Gastrocnemius medialis (tissue), 4 donors: ENCODE results near the gene XXYLT1. TPM values are rescaled to one million over a fixed set of nuclear protein-coding genes. Genes with fewer than 3 reads are reported as not detected.

Experiments used
- ATAC-seq, 2 donors: fragments of 150-250 bp; one replicate each; pipeline ENCODE4 v1.9.1; 2016
- DNase-seq, 2 donors: peaks; one replicate each; pipeline ENCODE4 v3.0.0-alpha.2; 2019
- H3K27ac ChIP-seq, 4 donors: fragments of 200-600 bp; sonication (generic); 1 replicate in 1 of 4; 2 replicates in 3 of 4; pipeline ENCODE4 v1.5.1; 2016 to 2018; ENCODE audit warnings: mild to moderate bottlenecking in 2 of 4, moderate library complexity in 1 of 4
- H3K27me3 ChIP-seq, 3 donors: fragments of 200-600 bp; sonication (generic) in 2 of 3; 1 replicate in 1 of 3; 2 replicates in 2 of 3; pipeline versions ENCODE4 v1.5.1 to v1.6.0; 2016 to 2019; ENCODE audit warnings: mild to moderate bottlenecking in 1 of 3, moderate library complexity in 1 of 3
- H3K36me3 ChIP-seq, 2 donors: fragments of 200-600 bp; sonication (generic) in 1 of 2; one replicate each; pipeline ENCODE4 v1.5.1; 2017 to 2018
- H3K4me1 ChIP-seq, 2 donors: fragments of 200-600 bp; sonication (generic) in 1 of 2; one replicate each; pipeline ENCODE4 v1.5.1; 2016 to 2017; ENCODE audit warnings: mild to moderate bottlenecking in 2 of 2
- H3K4me3 ChIP-seq, 4 donors: fragments of 200-600 bp; sonication (generic) in 3 of 4; 1 replicate in 1 of 4; 2 replicates in 3 of 4; pipeline ENCODE4 v1.5.1; 2016 to 2019; ENCODE audit warnings: mild to moderate bottlenecking in 2 of 4
- H3K9me3 ChIP-seq, 3 donors: fragments of 200-600 bp; sonication (generic) in 2 of 3; 1 replicate in 1 of 3; 2 replicates in 2 of 3; pipeline ENCODE4 v1.5.1; 2016 to 2019
- CTCF ChIP-seq, 5 experiments: fragments of 450-650 bp in 3 of 5; fragments of 200-600 bp in 2 of 5; sonication (generic) in 2 of 5; IDR thresholded peaks in 4 of 5; conservative IDR thresholded peaks in 1 of 5; 1 replicate in 4 of 5; 2 replicates in 1 of 5; pipeline ENCODE4 v1.5.1; 2016 to 2019; ENCODE audit warnings: antibody characterized with exemption in 5 of 5, mild to moderate bottlenecking in 3 of 5, moderate library complexity in 3 of 5
- POLR2A ChIP-seq, 2 donors: fragments of 450-650 bp; IDR thresholded peaks; one replicate each; pipeline ENCODE4 v1.6.1; 2017; ENCODE audit warnings: antibody characterized with exemption in 2 of 2, mild to moderate bottlenecking in 2 of 2, moderate library complexity in 2 of 2
- in situ Hi-C, 4 donors: fragments of 200-750 bp; cut with MboI; loops; one replicate each; pipeline versions ENCODE4 v1.15.0 to v1.8.0; 2017; ENCODE audit warnings: low sequenced_read_pairs in 4 of 4
- intact Hi-C: fragments of 100-400 bp; cut with DNase I; formaldehyde crosslinking; loops from one replicate; pipeline ENCODE4 v1.15.1; 2023; ENCODE audit warnings: low total_unique reads
- total RNA-seq, 4 donors: library from RNA; depleted of rRNA; stranded (reverse); fragments of >200 nt; gene quantifications; one replicate each; pipeline versions ENCODE4 v1.1.0 to v1.2.3, GENCODE V29; 2016

XXYLT1 gene
- total RNA-seq, 4 donors from 2014 or later, result 0.87 to 3.1 (median 1.3) TPM

- intact Hi-C loops (no loop called here), in situ Hi-C loops (no loop called here)
Observed at GRCh38 chr3:195214381-195214780, 56.6 kb downstream of the XXYLT1 start.

DNA sequence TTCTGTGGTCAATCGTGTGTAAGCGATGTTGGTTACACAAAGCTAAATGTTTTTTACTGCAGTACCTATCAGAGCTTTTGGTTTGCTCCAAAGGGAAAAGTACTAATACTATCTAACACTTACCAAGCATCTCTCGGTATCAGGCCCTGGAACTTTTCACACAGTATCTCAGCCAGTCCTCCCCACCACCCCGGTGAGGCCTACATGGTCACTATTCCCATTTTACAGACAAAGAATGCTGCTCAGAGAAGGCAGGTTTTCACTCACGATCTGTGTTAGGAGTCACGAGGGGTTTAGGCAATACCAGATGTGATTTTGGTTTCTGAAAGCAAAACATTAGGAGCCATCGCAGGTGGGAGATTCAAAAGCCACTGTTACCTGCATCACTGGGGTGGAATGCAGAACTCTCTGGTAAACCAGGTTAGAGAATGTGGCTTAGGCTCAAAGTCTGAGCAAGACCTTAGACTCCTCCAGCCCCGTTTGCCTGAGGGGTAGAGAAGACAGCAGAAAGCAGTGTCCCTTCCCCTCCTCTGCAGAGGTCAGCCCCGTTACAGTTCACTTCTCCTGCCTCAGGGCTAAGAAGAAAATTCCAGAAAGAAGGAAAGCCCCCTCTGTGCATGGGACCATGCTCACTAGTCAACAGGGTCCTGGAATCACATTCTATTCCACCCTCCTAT is 57.2 kb downstream of the XXYLT1 start:
- DNase-seq (no peak), ATAC-seq (no peak)
- no peaks in the 10 kb centered on the region for H3K27me3 ChIP-seq
- TF ChIP-seq CTCF (IDR thresholded peaks at IDR 0.05 in 4 of 5, conservative IDR thresholded peaks at IDR 0.05 in 1 of 5) (no peak), POLR2A (IDR thresholded peaks at IDR 0.05) (no peak)
- no peak overlapping the region for H3K27ac ChIP-seq
- intact Hi-C loops (no loop called here), in situ Hi-C loops (no loop called here)
- no peak overlapping the region for H3K4me3 ChIP-seq
- H3K9me3 ChIP-seq, result no peaks in the 10 kb centered on the region
- H3K4me1 ChIP-seq, result peaks cover 19 to 21% of the 10 kb centered on the region in 2 donors
- H3K36me3 ChIP-seq, result no peaks in the 10 kb centered on the region

More at GRCh38 chr3:195214381-195214780, 56.6 kb downstream of the XXYLT1 start:
- Histone ChIP-seq H3K36me3 (no peaks in the 10 kb centered on the region), H3K4me3 (no peak overlapping the region), H3K9me3 (no peaks in the 10 kb centered on the region), H3K4me1 (peaks cover 13 to 15% of the 10 kb centered on the region in 2 donors), H3K27ac (no peak overlapping the region), H3K27me3 (no peaks in the 10 kb centered on the region)
- ATAC-seq (no peak), DNase-seq (no peak)
- TF ChIP-seq CTCF (IDR thresholded peaks at IDR 0.05 in 4 of 5, conservative IDR thresholded peaks at IDR 0.05 in 1 of 5) (no peak), POLR2A (IDR thresholded peaks at IDR 0.05) (no peak)

DNA sequence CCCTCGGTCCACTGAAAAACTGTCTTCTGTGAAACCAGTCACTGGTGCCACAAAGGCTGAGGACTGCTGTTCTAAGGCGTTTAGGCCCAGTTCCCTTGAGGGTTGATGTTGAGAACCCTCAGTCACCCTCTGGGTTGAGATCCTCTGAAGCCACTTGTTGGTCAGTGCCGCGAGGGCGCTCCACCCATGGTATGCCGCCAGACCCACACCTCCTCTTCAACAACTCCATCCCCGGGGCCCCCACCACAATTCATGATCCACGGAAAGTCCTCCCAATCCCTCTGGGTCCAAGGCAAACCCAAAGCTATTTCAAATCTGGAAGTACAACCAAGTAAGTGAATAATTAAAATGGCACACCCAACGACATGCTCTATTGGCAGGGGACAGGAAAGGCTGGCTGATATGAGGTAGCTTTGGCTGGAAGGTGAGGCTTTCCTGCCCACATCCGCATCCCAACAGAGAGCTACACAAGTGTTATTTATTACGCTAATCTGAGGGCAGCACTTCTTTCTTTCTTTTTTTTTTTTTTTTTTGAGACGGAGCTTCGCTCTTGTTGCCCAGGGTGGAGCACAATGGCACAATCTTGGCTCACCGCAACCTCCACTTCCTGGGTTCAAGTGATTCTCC is 58.1 kb downstream of the XXYLT1 start:
- Histone ChIP-seq H3K9me3 (no peaks in the 10 kb centered on the region), H3K4me1 (peaks cover 21 to 28% of the 10 kb centered on the region in 2 donors), H3K27me3 (no peaks in the 10 kb centered on the region), H3K4me3 (no peak overlapping the region), H3K27ac (no peak overlapping the region), H3K36me3 (no peaks in the 10 kb centered on the region)
- ATAC-seq (no peak), DNase-seq (no peak)
- TF ChIP-seq CTCF (IDR thresholded peaks at IDR 0.05 in 4 of 5, conservative IDR thresholded peaks at IDR 0.05 in 1 of 5), result no peak
- TF ChIP-seq POLR2A (IDR thresholded peaks at IDR 0.05), result no peak
- intact Hi-C loops, result no loop called here
- in situ Hi-C loops, result no loop called here

- intact Hi-C loops (no loop called here), in situ Hi-C loops (no loop called here)
- no peak for TF ChIP-seq POLR2A (IDR thresholded peaks at IDR 0.05)
- no peak for TF ChIP-seq CTCF (IDR thresholded peaks at IDR 0.05 in 4 of 5, conservative IDR thresholded peaks at IDR 0.05 in 1 of 5)
- Histone ChIP-seq H3K4me1 (peaks cover 21 to 28% of the 10 kb centered on the region in 2 donors), H3K27ac (no peak overlapping the region), H3K27me3 (no peaks in the 10 kb centered on the region), H3K4me3 (no peak overlapping the region), H3K9me3 (no peaks in the 10 kb centered on the region), H3K36me3 (no peaks in the 10 kb centered on the region)
- ATAC-seq (no peak), DNase-seq (no peak)
Observed at GRCh38 chr3:195212033-195212748, 58.8 kb downstream of the XXYLT1 start.
